GM23338 (cell line): ENCODE results near the gene NLRX1. TPM values are rescaled to one million over a fixed set of nuclear protein-coding genes. Genes with fewer than 3 reads are reported as not detected.
A peak's percentile ranks its signal among the peaks of the same experiment; 100 is the strongest.

Source experiments
- ATAC-seq: fragments of 200-7000 bp; cut with Tn5 transposase; 3 replicates; pipeline ENCODE4 v1.9.1; 2020
- DNase-seq: peaks from one replicate; pipeline ENCODE4 v3.0.0-alpha.2; 2015; ENCODE audit warnings: low spot score
- H2AFZ ChIP-seq: fragments of 200-600 bp; sonication (generic); 2 replicates; pipeline ENCODE4 v1.8.0; 2016; ENCODE audit warnings: antibody characterized with exemption, mild to moderate bottlenecking, moderate library complexity
- H3F3A ChIP-seq: fragments of 200-600 bp; sonication (generic); replicated peaks from 2 replicates; pipeline ENCODE4 v1.8.0; 2017; ENCODE audit warnings: antibody characterized with exemption, mixed run types, low read depth
- H3K27ac ChIP-seq: fragments of 200-600 bp; sonication (generic); 2 replicates; pipeline ENCODE4 v1.6.1; 2016; ENCODE audit warnings: low read depth
- H3K27me3 ChIP-seq: fragments of 200-600 bp; sonication (generic); 2 replicates; pipeline ENCODE4 v1.8.0; 2016; ENCODE audit warnings: mild to moderate bottlenecking, mixed run types, moderate library complexity; ENCODE audit not compliant: insufficient read depth
- H3K36me3 ChIP-seq: fragments of 200-600 bp; sonication (generic); 2 replicates; pipeline ENCODE4 v1.8.0; 2016; ENCODE audit warnings: mild to moderate bottlenecking; ENCODE audit not compliant: insufficient read depth
- H3K4me1 ChIP-seq: fragments of 200-600 bp; sonication (generic); 2 replicates; pipeline ENCODE4 v1.8.0; 2016; ENCODE audit warnings: mild to moderate bottlenecking, moderate library complexity; ENCODE audit not compliant: insufficient read depth
- H3K4me2 ChIP-seq: fragments of 200-600 bp; sonication (generic); 2 replicates; pipeline ENCODE4 v1.7.1; 2017; ENCODE audit warnings: mixed run types
- H3K4me3 ChIP-seq: fragments of 200-600 bp; sonication (generic); 2 replicates; pipeline ENCODE4 v1.6.1; 2016; ENCODE audit warnings: mixed run types
- H3K79me2 ChIP-seq: fragments of 200-600 bp; sonication (generic); replicated peaks from 2 replicates; pipeline ENCODE4 v1.8.0; 2017; ENCODE audit warnings: mild to moderate bottlenecking; ENCODE audit not compliant: insufficient read depth
- H3K9me2 ChIP-seq: fragments of 200-600 bp; sonication (generic); 2 replicates; pipeline ENCODE4 v1.8.0; 2017; ENCODE audit not compliant: insufficient read depth
- H4K20me1 ChIP-seq: fragments of 200-600 bp; sonication (generic); replicated peaks from 2 replicates; pipeline ENCODE4 v1.8.0; 2017; ENCODE audit warnings: mild to moderate bottlenecking; ENCODE audit not compliant: insufficient read depth
- H3K27ac Mint-ChIP-seq: 2 replicates; pipeline ENCODE4 v1.8.0; 2020; ENCODE audit warnings: inconsistent platforms, mild to moderate bottlenecking, moderate library complexity, mixed read lengths
- H3K27me3 Mint-ChIP-seq: 3 replicates; pipeline ENCODE4 v1.8.0; 2022; ENCODE audit warnings: low read depth, mild to moderate bottlenecking, moderate library complexity, mixed read lengths, inconsistent platforms; ENCODE audit not compliant: insufficient read depth, poor library complexity
- H3K36me3 Mint-ChIP-seq: 3 replicates; pipeline ENCODE4 v1.8.0; 2021; ENCODE audit warnings: low read depth, mild to moderate bottlenecking, inconsistent platforms, moderate library complexity, mixed read lengths
- H3K4me1 Mint-ChIP-seq: 3 replicates; pipeline ENCODE4 v1.8.0; 2020; ENCODE audit warnings: mild to moderate bottlenecking, inconsistent platforms, mixed read lengths
- H3K4me3 Mint-ChIP-seq: 3 replicates; pipeline ENCODE4 v1.8.0; 2021; ENCODE audit warnings: moderate library complexity, mild to moderate bottlenecking, inconsistent platforms, mixed read lengths
- H3K9me3 Mint-ChIP-seq: 3 replicates; pipeline ENCODE4 v1.8.0; 2020; ENCODE audit warnings: moderate library complexity, mild to moderate bottlenecking, inconsistent platforms, mixed read lengths
- CREB1 ChIP-seq: fragments of 250-450 bp; sonication (Bioruptor Pico); IDR thresholded peaks from 2 replicates; pipeline ENCODE4 v1.5.0; 2020; ENCODE audit warnings: low read depth, mild to moderate bottlenecking, moderate library complexity
- EZH2phosphoT487 ChIP-seq: fragments of 200-600 bp; sonication (generic); IDR thresholded peaks from one replicate; pipeline ENCODE4 v1.8.1; 2018; ENCODE audit warnings: antibody characterized with exemption; ENCODE audit not compliant: unreplicated experiment
- JUNB ChIP-seq: IDR thresholded peaks from one replicate; pipeline ENCODE4 v1.6.1; 2016; ENCODE audit warnings: antibody characterized with exemption; ENCODE audit not compliant: unreplicated experiment
- NANOG ChIP-seq: IDR thresholded peaks from 2 replicates; pipeline ENCODE4 v1.6.1; 2016; ENCODE audit warnings: antibody characterized with exemption, borderline replicate concordance
- POLR2AphosphoS5 ChIP-seq: IDR thresholded peaks from 2 replicates; pipeline ENCODE4 v1.6.1; 2016; ENCODE audit warnings: antibody characterized with exemption, low read depth
- REST ChIP-seq: IDR thresholded peaks from one replicate; pipeline ENCODE4 v1.6.1; 2018; ENCODE audit warnings: antibody characterized with exemption; ENCODE audit not compliant: unreplicated experiment
- ZNF114 ChIP-seq: fragments of 250-450 bp; sonication (Bioruptor Pico); IDR thresholded peaks from 2 replicates; pipeline ENCODE4 v1.5.0; 2020; ENCODE audit warnings: mild to moderate bottlenecking, moderate library complexity
- ZNF331 ChIP-seq: fragments of 250-450 bp; sonication (Bioruptor Pico); IDR thresholded peaks from 2 replicates; pipeline ENCODE4 v1.5.0; 2020; ENCODE audit warnings: low read depth, mild to moderate bottlenecking, moderate library complexity
- polyA plus RNA-seq: library from polyadenylated mRNA; unstranded; fragments of >200 nt; fragmentation: Nextera tagmentation; extraction: Ambion mirVana; gene quantifications from 2 replicates; pipeline ENCODE4 v1.2.1, GENCODE V29; 2016
- total RNA-seq: library from RNA; depleted of rRNA; stranded (reverse); fragments of >200 nt; shearing (Covaris generic); gene quantifications from 2 replicates; pipeline ENCODE4 v1.2.3, GENCODE V29; 2014
- TF ChIP-seq, protein P1 (sequence below): fragments of 250-450 bp; sonication (Bioruptor Pico); IDR thresholded peaks from 2 replicates; pipeline ENCODE4 v1.5.0; 2020; ENCODE audit warnings: mild to moderate bottlenecking, moderate library complexity

NLRX1 gene
- total and polyA plus RNA-seq, 2 experiments from 2014 or later = 2.8 to 13.8 TPM

DNA sequence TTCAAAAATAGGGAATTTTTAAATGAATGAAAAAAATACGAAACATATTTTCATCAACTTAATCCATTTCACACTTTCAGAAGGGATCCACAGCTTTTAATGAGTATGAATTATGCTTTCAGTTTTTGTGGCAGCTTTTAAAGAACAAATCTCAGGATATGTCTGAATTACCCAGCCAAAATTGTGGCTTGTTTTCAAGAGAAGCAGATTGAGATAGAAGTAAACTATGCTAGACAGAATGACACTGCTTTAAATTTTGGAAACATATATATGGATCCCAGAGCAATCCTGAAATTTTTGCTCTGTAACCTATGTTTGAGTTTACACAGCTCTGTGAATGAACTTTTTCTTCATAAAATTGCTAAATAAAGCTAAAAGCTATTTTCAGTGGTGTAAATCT is 49.6 kb upstream of the NLRX1 start:
- Histone ChIP-seq H3K27me3 (no peaks in the 10 kb centered on the region), H3K36me3 (no peaks in the 10 kb centered on the region), H3K79me2 (peaks cover 24% of the 10 kb centered on the region), H3K9me2 (no peaks in the 10 kb centered on the region), H3K4me3 (no peak overlapping the region), H3K4me2 (no peak overlapping the region), H3K27ac (no peak overlapping the region), H3F3A (peaks cover 4% of the 10 kb centered on the region; the same call in 1 of the 2 replicates), H3K4me1 (peaks cover 19% of the 10 kb centered on the region), H2AFZ (no peak overlapping the region), H4K20me1 (peaks cover 8% of the 10 kb centered on the region; the same call in 1 of the 2 replicates)
- ATAC-seq (no peak), DNase-seq (no peak)
- peaks cover 6% of the 10 kb centered on the region; the same call in 2 of the 3 replicates for H3K36me3 Mint-ChIP-seq
- no peak overlapping the region for H3K4me3 Mint-ChIP-seq
- no peak overlapping the region for H3K27ac Mint-ChIP-seq
- H3K4me1 Mint-ChIP-seq = peaks cover 18% of the 10 kb centered on the region
- H3K27me3 Mint-ChIP-seq = peaks cover 15% of the 10 kb centered on the region
- no peaks in the 10 kb centered on the region for H3K9me3 Mint-ChIP-seq
- TF ChIP-seq POLR2AphosphoS5 = no peak
- no peak for TF ChIP-seq ZNF331 (CRISPR knock-in tag)
- no peak for TF ChIP-seq CREB1
- TF ChIP-seq JUNB = no peak
- no peak for TF ChIP-seq REST

DNA sequence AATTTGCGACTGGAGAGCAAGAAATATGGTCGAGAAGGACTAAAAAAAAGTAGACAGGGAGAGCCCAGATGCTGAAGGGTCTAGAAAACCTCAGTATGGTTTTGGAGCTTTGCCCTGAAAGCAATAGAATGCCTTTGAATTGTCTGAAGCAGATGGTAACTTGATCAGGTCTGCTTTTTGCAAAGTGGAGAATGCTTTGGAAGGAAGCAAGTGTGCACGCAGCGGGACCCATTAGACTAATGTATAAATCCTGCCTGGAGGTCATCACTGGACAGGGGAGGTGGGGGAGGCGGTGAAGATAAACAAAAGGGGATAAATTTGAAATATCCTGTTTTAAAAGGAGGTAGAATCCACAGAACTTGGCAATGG is 47.9 kb upstream of the NLRX1 start:
- H3K9me3 Mint-ChIP-seq = no peaks in the 10 kb centered on the region
- H3K36me3 ChIP-seq = no peaks in the 10 kb centered on the region
- peaks cover 15% of the 10 kb centered on the region for H3K27me3 Mint-ChIP-seq
- H4K20me1 ChIP-seq = peaks cover 11% of the 10 kb centered on the region; the same call in 1 of the 2 replicates
- H3K36me3 Mint-ChIP-seq = peaks cover 12% of the 10 kb centered on the region
- ATAC-seq = no peak; the same call in 2 of the 3 replicates
- peak overlapping the region; percentile 62 for H3K4me3 ChIP-seq
- H2AFZ ChIP-seq = peak overlapping the region; percentile 89; the same call in 1 of the 2 replicates
- H3K27ac ChIP-seq = no peak overlapping the region
- H3K4me2 ChIP-seq = peak overlapping the region; percentile 80
- peaks cover 11% of the 10 kb centered on the region; the same call in 1 of the 2 replicates for H3F3A ChIP-seq
- no peaks in the 10 kb centered on the region for H3K27me3 ChIP-seq
- H3K4me1 Mint-ChIP-seq = peaks cover 18% of the 10 kb centered on the region
- DNase-seq = no peak
- peaks cover 31% of the 10 kb centered on the region for H3K79me2 ChIP-seq
- H3K4me3 Mint-ChIP-seq = peak overlapping the region; percentile 94
- peak overlapping the region; percentile 93; the same call in 1 of the 2 replicates for H3K27ac Mint-ChIP-seq
- H3K9me2 ChIP-seq = no peaks in the 10 kb centered on the region
- peaks cover 15% of the 10 kb centered on the region for H3K4me1 ChIP-seq
- TF ChIP-seq ZNF331 (CRISPR knock-in tag) = no peak
- TF ChIP-seq REST = no peak
- no peak for TF ChIP-seq ZNF114 (CRISPR knock-in tag)
- TF ChIP-seq NANOG = no peak
- TF ChIP-seq POLR2AphosphoS5 = no peak
- TF ChIP-seq EZH2phosphoT487 = no peak
- TF ChIP-seq, protein P1, sequence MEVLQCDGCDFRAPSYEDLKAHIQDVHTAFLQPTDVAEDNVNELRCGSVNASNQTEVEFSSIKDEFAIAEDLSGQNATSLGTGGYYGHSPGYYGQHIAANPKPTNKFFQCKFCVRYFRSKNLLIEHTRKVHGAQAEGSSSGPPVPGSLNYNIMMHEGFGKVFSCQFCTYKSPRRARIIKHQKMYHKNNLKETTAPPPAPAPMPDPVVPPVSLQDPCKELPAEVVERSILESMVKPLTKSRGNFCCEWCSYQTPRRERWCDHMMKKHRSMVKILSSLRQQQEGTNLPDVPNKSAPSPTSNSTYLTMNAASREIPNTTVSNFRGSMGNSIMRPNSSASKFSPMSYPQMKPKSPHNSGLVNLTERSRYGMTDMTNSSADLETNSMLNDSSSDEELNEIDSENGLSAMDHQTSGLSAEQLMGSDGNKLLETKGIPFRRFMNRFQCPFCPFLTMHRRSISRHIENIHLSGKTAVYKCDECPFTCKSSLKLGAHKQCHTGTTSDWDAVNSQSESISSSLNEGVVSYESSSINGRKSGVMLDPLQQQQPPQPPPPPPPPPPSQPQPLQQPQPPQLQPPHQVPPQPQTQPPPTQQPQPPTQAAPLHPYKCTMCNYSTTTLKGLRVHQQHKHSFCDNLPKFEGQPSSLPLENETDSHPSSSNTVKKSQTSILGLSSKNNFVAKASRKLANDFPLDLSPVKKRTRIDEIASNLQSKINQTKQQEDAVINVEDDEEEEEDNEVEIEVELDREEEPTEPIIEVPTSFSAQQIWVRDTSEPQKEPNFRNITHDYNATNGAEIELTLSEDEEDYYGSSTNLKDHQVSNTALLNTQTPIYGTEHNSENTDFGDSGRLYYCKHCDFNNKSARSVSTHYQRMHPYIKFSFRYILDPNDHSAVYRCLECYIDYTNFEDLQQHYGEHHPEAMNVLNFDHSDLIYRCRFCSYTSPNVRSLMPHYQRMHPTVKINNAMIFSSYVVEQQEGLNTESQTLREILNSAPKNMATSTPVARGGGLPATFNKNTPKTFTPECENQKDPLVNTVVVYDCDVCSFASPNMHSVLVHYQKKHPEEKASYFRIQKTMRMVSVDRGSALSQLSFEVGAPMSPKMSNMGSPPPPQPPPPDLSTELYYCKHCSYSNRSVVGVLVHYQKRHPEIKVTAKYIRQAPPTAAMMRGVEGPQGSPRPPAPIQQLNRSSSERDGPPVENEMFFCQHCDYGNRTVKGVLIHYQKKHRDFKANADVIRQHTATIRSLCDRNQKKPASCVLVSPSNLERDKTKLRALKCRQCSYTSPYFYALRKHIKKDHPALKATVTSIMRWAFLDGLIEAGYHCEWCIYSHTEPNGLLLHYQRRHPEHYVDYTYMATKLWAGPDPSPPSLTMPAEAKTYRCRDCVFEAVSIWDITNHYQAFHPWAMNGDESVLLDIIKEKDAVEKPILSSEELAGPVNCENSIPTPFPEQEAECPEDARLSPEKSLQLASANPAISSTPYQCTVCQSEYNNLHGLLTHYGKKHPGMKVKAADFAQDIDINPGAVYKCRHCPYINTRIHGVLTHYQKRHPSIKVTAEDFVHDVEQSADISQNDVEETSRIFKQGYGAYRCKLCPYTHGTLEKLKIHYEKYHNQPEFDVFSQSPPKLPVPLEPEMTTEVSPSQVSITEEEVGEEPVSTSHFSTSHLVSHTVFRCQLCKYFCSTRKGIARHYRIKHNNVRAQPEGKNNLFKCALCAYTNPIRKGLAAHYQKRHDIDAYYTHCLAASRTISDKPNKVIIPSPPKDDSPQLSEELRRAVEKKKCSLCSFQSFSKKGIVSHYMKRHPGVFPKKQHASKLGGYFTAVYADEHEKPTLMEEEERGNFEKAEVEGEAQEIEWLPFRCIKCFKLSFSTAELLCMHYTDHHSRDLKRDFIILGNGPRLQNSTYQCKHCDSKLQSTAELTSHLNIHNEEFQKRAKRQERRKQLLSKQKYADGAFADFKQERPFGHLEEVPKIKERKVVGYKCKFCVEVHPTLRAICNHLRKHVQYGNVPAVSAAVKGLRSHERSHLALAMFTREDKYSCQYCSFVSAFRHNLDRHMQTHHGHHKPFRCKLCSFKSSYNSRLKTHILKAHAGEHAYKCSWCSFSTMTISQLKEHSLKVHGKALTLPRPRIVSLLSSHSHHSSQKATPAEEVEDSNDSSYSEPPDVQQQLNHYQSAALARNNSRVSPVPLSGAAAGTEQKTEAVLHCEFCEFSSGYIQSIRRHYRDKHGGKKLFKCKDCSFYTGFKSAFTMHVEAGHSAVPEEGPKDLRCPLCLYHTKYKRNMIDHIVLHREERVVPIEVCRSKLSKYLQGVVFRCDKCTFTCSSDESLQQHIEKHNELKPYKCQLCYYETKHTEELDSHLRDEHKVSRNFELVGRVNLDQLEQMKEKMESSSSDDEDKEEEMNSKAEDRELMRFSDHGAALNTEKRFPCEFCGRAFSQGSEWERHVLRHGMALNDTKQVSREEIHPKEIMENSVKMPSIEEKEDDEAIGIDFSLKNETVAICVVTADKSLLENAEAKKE (CRISPR knock-in tag) = no peak
